Renal cortex interstitium (tissue), 11 donors: ENCODE measurements around the gene HLCS. TPM values are rescaled to one million over a fixed set of nuclear protein-coding genes. Genes with fewer than 3 reads are reported as not detected.

Experiments
- DNase-seq, 11 donors: peaks; one replicate each; pipeline ENCODE4 v3.0.0-alpha.2; 2013; ENCODE audit warnings: low read depth in 9 of 11, low spot score in 4 of 11; ENCODE audit errors: extremely low read depth in 1 of 11
- polyA plus RNA-seq, 3 donors: library from polyadenylated mRNA; unstranded; fragments of 120-200 nt; gene quantifications; one replicate each; pipeline ENCODE4 v1.2.1, GENCODE V29; 2013; ENCODE audit not compliant: insufficient read length in 3 of 3

The HLCS gene
- polyA plus RNA-seq, 3 donors = 14.2 to 16.5 (median 16.2) TPM

DNA sequence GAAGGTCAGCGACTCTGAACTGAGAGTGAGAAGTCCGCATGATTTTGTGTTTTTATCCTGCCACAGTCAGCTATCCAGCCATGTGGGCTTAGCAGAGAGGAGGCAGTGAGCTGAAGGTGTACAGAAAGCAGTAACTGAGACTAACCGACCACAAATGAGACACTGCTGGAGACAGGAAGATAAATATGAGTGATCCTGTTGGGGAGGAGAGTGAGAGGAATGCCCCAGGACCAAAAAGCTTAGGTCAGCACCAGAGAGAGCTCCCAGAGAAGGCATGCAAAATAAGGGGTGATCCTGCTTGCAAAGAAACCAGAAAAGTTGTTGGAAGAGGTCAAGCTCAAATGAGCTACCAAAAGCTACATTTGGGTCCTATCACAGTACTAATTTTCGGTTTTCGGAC, 63.7 kb downstream of the HLCS start:
- DNase-seq = no peak

- DNase-seq = no peak
Observed at GRCh38 chr21:36902331-36902730, 64.1 kb downstream of the HLCS start.

DNA sequence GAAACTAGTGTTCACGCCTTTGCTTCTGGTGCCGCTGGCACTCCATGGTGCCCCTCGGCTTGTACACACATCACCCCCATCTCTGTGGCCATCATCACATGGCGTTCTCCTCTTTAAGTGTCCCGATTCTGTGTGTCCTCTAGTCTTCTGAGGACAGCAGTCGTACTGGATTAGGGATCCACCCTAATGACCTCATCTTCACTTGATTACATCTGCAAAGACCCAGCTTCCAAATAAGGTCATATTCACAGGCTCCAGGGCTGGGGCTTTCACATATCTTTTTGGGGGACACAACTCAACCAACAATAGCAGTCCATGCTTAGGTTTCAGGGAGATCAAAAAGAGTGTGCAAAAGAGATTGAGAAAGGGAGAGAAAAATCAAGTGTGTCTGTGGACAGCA, 64.9 kb downstream of the HLCS start:
- no peak for DNase-seq

GRCh38 chr21:36893581-36893980, 72.9 kb downstream of the HLCS start:
- no peak for DNase-seq

- DNase-seq = no peak
Observed at GRCh38 chr21:36892201-36892600, 74.3 kb downstream of the HLCS start.

GRCh38 chr21:36891692-36892091, 74.8 kb downstream of the HLCS start:
- DNase-seq = no peak

- no peak for DNase-seq
Observed at GRCh38 chr21:36891121-36891520, 75.3 kb downstream of the HLCS start.

- no peak for DNase-seq
Observed at GRCh38 chr21:36890086-36890485, 76.4 kb downstream of the HLCS start.

GRCh38 chr21:36889401-36889800, 77.1 kb downstream of the HLCS start:
- no peak for DNase-seq

DNA sequence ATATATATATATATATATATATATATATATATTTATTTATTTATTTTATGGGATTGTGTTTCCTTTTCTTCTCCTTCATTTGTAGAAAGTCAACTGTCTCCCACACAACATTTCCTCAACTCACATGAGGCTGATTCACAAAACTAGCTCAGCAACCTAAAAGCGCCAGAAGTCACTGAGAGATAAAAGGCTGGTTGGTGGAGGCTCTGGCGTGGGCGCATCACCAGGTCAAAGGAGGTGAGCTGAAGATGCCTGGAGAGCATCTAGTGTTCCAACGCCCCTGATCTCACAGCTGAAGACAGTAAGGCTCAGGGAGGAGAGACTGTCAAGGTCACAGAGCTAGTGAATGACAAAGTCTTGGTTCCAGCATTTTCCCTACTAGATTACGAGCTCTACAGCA, 78.0 kb downstream of the HLCS start:
- DNase-seq = no peak

- DNase-seq = no peak
Observed at GRCh38 chr21:36887963-36888362, 78.5 kb downstream of the HLCS start.

- DNase-seq = no peak
Observed at GRCh38 chr21:36883532-36884486, 82.7 kb downstream of the HLCS start.

GRCh38 chr21:36882776-36883175, 83.7 kb downstream of the HLCS start:
- no peak for DNase-seq

- DNase-seq = no peak
Observed at GRCh38 chr21:36881228-36881627, 85.2 kb downstream of the HLCS start.

DNA sequence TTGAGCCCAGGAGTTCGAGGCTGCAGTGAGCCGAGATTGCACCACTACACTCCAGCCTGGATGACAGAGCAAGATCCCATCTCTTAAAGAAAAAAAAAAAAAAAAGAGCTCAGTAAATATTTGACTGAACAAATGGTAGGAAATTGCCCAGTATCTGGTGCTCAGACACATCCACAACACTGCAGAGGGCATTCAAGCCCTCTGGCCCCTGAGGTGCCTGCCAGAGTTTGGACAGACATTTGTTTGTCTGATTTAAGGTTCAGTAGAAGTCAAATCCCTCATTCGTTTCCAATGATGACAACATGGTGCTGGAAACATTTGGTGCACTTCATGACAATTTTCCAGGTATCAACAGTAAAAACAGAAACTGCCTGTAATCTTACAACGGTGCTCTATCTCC, 86.6 kb downstream of the HLCS start:
- no peak for DNase-seq

DNA sequence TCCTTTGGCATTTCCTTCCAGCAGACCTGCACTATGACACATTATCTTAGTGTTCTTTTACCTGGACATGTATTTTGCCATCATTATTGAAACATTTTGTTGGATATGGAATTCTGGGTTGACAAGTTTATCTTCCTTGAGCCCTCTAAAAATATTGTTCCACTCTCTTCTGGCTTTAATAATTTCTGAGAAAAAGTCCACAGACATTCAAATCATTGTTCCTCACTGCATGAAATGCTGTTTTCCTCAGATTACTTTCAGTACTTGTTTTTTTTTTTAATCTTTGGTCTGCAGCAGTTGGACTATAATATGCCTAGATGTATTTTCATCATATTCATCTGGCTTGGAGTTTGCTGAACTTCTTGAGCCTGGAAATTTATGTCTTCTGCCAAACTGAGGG, 88.7 kb downstream of the HLCS start:
- DNase-seq = no peak

GRCh38 chr21:36874665-36875064, 91.8 kb downstream of the HLCS start:
- no peak for DNase-seq

DNA sequence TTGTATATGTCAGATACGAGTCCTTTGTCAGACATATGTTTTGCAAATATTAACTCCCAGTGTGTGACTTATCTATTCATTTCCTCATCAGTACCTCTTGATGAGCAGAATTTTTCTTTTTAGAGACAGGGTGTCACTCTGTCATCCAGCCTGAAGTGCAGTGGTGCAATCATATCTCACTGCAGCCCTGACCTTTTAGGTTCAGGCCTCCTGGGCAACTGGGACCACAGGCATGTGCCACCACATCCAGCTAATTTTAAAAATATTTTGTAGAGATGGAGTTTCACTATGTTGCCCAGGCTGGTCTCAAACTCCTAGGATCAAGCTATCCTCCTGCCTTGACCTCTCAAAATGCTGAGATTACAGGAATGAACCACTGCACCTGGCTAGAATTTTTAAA, 93.0 kb downstream of the HLCS start:
- no peak for DNase-seq

GRCh38 chr21:36867291-36867905, 99.1 kb downstream of the HLCS start:
- no peak for DNase-seq

DNA sequence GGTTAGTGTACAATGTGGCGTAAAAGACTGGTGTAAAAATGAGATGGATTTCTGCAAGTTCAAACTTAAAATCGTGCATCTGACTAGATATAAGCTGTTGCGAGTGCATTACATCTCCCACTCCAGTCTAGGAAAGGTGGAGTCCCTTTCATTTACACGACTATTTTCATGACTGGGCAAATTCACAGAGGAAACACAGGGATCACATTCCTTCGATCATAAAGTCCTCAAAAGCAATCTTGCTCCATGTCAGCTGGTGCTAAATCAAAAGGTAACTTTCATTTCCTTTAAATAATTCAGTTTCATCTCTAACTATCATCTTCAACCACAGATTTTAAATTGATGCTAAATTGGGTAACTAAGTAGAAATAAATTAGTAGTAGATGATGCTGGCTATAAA, 100.0 kb downstream of the HLCS start:
- DNase-seq = no peak

DNA sequence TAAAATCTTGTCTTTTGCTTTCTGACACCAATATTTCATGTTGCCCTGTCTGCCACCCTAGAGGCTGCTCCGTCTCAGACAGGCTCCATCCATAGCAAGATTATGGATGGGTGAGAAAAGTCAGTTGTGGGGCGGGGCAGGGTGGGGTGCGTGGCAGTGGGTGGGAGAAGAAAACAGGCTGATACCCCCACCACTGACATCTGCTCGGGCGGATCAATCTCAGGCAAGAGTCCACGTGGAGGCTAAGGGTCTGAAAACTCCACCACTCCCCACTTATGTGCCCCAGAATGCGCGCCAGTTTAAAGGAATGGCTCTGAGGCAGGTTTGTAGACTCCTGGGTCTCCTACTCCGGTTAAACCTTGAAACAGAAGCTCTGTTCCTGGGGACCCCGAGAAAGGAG, 101.5 kb downstream of the HLCS start:
- no peak for DNase-seq
